GM12892 (cell line): ENCODE data around the gene CREBRF.

Experiments used
- POLR2A ChIP-seq: IDR thresholded peaks from 2 replicates; pipeline ENCODE4 v1.6.1; 2011; ENCODE audit warnings: low read depth, low read length, control low read depth
- POLR2AphosphoS5 ChIP-seq: IDR thresholded peaks from 2 replicates; pipeline ENCODE4 v1.6.1; 2011; ENCODE audit warnings: low read depth, low read length, control low read depth
- TAF1 ChIP-seq: IDR thresholded peaks from 2 replicates; pipeline ENCODE4 v1.6.1; 2011; ENCODE audit warnings: low read depth, mild to moderate bottlenecking, control low read depth, low read length, borderline replicate concordance

- TF ChIP-seq TAF1 (no peak), POLR2AphosphoS5 (no peak), POLR2A (no peak)
Observed at GRCh38 chr5:173140769-173141168, 84.6 kb downstream of the CREBRF start.
